Brain microvascular endothelial cell (primary cell): Measurements from ENCODE around the gene PCBP3.

Source experiments
- DNase-seq: peaks from one replicate; pipeline ENCODE4 v3.0.0-alpha.2; 2020
- H3K27ac ChIP-seq: fragments of 250-450 bp; sonication (Bioruptor Pico); 2 replicates; pipeline ENCODE4 v1.5.1; 2020; ENCODE audit warnings: mild to moderate bottlenecking, moderate library complexity
- H3K27me3 ChIP-seq: fragments of 250-450 bp; sonication (Bioruptor Pico); replicated peaks from 2 replicates; pipeline ENCODE4 v1.5.1; 2020; ENCODE audit warnings: mild to moderate bottlenecking
- H3K36me3 ChIP-seq: fragments of 250-450 bp; sonication (Bioruptor Pico); replicated peaks from 2 replicates; pipeline ENCODE4 v1.5.1; 2020; ENCODE audit warnings: mild to moderate bottlenecking
- H3K4me3 ChIP-seq: 2 replicates; pipeline ENCODE4 v1.5.1; 2011; ENCODE audit warnings: low read depth, mild to moderate bottlenecking, control low read depth, low read length, moderate library complexity
- in situ Hi-C: cut with HindIII; loops from 2 replicates; pipeline ENCODE4 v1.10.0; 2017; ENCODE audit warnings: low sequenced_read_pairs, low pct_ligation_motif_present
- TF ChIP-seq, protein P1 (sequence below): IDR thresholded peaks from 2 replicates; pipeline ENCODE4 v1.5.1; 2011; ENCODE audit warnings: low read depth, mild to moderate bottlenecking, moderate library complexity, low read length, control low read depth, inconsistent platforms; ENCODE audit errors: missing control alignments

Gene PCBP3

DNA sequence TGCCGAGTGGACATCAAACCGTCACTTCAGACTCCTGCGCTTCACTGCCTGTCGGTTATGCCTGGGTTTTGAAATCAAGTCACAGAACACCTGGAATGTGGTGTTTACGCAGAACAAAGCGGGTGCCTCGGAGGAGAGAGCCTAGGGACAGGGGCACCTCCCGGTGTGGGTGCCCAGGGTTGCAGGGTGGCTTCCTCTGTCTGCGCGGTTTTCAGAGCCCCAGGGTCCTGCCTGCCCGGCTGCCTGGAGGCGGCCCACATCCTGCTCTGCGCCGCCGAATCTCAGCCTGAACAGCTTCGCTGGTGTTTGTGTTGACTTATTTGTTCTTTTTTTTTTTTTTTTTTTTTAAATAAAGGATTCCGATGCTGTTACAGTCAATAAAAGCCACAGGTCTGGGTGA, 224.6 kb downstream of the PCBP3 start:
- TF ChIP-seq, protein P1, sequence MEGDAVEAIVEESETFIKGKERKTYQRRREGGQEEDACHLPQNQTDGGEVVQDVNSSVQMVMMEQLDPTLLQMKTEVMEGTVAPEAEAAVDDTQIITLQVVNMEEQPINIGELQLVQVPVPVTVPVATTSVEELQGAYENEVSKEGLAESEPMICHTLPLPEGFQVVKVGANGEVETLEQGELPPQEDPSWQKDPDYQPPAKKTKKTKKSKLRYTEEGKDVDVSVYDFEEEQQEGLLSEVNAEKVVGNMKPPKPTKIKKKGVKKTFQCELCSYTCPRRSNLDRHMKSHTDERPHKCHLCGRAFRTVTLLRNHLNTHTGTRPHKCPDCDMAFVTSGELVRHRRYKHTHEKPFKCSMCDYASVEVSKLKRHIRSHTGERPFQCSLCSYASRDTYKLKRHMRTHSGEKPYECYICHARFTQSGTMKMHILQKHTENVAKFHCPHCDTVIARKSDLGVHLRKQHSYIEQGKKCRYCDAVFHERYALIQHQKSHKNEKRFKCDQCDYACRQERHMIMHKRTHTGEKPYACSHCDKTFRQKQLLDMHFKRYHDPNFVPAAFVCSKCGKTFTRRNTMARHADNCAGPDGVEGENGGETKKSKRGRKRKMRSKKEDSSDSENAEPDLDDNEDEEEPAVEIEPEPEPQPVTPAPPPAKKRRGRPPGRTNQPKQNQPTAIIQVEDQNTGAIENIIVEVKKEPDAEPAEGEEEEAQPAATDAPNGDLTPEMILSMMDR: no peak
- Histone ChIP-seq H3K4me3 (no peak overlapping the region), H3K36me3 (no peaks in the 10 kb centered on the region), H3K27me3 (no peaks in the 10 kb centered on the region), H3K27ac (no peak overlapping the region)
- DNase-seq: no peak
- in situ Hi-C loops: no loop called here

DNA sequence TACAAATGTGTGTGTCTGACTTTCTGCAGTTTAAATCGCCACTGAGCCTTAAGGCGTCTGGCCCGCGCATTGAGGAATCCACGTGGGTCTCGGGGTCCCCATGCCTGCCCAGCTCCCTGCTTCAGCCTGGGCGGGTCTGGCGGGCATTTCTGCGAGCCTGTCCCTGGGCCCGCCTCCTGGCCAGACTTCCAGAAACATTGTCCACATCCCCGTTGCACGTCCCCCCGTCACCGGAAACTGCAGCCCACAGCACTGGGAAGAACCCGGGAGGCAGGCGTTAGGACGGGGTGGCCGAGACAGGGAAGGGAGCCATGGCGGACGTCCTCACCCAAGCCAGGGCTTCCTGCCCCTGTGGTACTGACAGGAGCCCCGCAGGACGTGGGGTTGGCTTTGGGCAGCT, 225.0 kb downstream of the PCBP3 start:
- H3K27me3 ChIP-seq: no peaks in the 10 kb centered on the region
- DNase-seq: no peak
- H3K36me3 ChIP-seq: no peaks in the 10 kb centered on the region
- no peak overlapping the region for H3K27ac ChIP-seq
- TF ChIP-seq, protein P1: no peak
- no peak overlapping the region for H3K4me3 ChIP-seq
- in situ Hi-C loops: no loop called here

DNA sequence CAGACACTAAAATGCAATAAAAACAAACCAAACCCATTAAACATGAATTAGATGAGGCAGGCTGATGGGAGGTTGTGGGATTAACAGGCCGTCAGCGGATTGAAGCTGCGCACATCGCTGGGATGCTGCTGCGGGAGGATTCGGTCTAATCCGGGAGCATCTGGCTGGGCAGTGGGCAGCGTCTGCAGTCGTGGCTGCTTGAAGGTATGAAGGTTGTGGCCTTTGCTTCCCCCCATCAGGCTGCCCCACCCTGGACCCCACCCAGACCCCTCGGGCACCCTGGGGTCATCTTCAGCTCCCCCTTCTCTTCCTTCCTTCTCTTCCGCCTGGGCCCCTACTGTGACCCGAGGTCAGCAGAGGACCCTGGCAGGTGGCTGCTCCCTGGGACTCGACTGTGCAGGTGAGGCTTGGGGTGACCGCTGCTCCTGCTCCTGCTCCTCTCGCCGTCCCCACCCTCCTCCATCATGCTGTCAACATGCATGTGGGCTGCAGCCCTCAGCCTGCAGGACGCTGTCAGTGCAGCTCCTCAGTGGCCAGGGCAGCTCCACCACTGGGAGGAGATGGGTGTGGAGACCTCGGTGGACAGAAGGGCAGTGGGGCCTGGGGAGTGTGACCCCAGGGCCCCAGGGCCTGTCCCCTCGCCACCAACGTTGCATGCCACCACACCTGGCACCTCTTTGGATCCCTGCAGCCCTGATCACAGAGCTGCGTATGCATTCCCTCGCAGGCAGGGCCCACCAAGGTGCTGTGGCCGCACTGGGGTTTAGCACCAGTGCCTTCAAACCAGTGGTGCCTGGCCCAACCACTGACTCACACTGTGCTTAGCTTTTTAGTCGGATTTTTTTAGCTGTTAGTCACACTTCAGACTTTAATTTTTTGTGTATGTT, 225.8 kb downstream of the PCBP3 start:
- TF ChIP-seq, protein P1: no peak
- no peak overlapping the region for H3K4me3 ChIP-seq
- in situ Hi-C loops: no loop called here
- DNase-seq: peak; percentile 65
- no peak overlapping the region for H3K27ac ChIP-seq
- no peaks in the 10 kb centered on the region for H3K27me3 ChIP-seq
- H3K36me3 ChIP-seq: no peaks in the 10 kb centered on the region

DNA sequence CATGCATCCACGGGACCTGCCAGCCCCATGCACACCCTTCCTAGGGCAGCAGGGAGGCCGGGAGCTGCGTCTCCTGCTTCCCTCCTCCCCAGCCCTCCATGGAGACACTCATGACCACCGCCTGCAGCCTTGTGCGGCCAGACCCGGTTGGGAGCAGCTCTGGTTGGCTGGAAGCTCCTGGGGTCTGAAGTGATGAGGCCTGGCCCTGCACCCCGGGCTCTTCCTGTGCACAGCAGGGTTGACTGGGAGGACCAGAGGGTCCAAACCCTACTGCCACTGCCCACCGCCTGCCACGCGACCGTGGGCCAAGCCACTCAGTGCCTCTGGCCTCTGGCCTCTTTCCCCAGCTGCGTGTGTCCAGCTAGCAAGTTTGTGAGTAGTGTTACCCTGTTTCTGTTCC, 226.9 kb downstream of the PCBP3 start:
- in situ Hi-C loops: no loop called here
- Histone ChIP-seq H3K36me3 (no peaks in the 10 kb centered on the region), H3K27me3 (no peaks in the 10 kb centered on the region), H3K27ac (no peak overlapping the region), H3K4me3 (no peak overlapping the region)
- no peak for DNase-seq
- TF ChIP-seq, protein P1: no peak

DNA sequence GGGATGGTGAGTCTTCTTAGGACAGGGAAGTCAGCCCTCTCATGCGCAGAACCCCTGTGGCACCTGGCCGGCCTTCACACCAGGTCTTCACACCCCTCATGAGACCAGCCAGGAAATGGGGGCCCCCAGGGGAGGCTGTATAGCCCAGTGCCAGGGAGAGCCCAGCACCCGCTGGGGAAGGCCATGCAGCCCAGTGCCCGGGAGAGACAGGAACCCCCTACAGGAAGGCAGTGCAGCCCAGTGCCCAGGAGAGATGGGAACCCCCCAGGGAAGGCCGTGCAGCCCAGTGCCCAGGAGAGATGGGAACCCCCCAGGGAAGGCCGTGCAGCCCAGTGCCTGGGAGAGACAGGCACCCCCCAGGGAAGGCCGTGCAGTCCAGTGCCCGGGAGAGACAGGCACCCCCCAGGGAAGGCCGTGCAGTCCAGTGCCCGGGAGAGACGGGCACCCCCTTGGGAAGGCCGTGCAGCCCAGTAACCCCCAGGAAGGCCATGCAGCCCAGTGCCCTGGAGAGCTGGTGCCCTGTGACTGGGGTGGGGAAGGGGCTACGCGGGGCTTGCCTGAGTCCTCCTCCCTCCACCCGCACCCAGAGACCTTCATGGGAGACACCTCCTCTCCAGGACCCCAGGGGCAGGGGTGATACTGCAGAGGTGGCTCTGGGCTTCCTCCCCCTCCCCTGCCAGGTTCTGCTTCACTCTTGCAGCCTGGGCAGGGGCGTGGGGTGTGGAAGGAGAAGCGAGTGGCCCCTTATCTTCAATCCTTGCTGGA, 227.5 kb downstream of the PCBP3 start:
- H3K27ac ChIP-seq: no peak overlapping the region

More for the DNA sequence above, 227.5 kb downstream of the PCBP3 start:
- TF ChIP-seq, protein P1: no peak
- H3K4me3 ChIP-seq: no peak overlapping the region
- DNase-seq: no peak
- H3K36me3 ChIP-seq: no peaks in the 10 kb centered on the region
- in situ Hi-C loops: no loop called here
- no peaks in the 10 kb centered on the region for H3K27me3 ChIP-seq
